Adrenal gland (tissue), 12 donors: Measurements from ENCODE around the gene SYT13. TPM values are rescaled to one million over a fixed set of nuclear protein-coding genes. Genes with fewer than 3 reads are reported as not detected.
A peak's percentile ranks its signal among the peaks of the same experiment; 100 is the strongest.
"Not testable (repeated sequence)": the region's sequence is repeated elsewhere in the genome, so short reads cannot be mapped to it uniquely, and the experiment has no call there.

ENCODE experiments used
- DNase-seq, 7 donors: peaks; one replicate each; pipeline ENCODE4 v3.0.0-alpha.2; 2019 to 2020
- H3K27ac ChIP-seq, 5 donors: fragments of 200-600 bp; sonication (generic) in 4 of 5; 1 replicate in 3 of 5; 2 replicates in 2 of 5; pipeline versions ENCODE4 v1.5.1 to v1.8.0; 2016 to 2020; ENCODE audit warnings: mild to moderate bottlenecking in 1 of 5
- H3K27me3 ChIP-seq: fragments of 200-600 bp; 2 replicates; pipeline ENCODE4 v1.8.0; 2021
- H3K36me3 ChIP-seq, 2 donors: fragments of 200-600 bp; replicated peaks in 1 of 2; 1 replicate in 1 of 2; 2 replicates in 1 of 2; pipeline versions ENCODE4 v1.5.1 to v1.8.0; 2018 to 2022
- H3K4me1 ChIP-seq, 2 donors: fragments of 200-600 bp; replicated peaks in 1 of 2; 1 replicate in 1 of 2; 2 replicates in 1 of 2; pipeline versions ENCODE4 v1.5.1 to v1.8.0; 2018 to 2021
- H3K4me3 ChIP-seq, 4 donors: fragments of 200-600 bp; sonication (generic) in 3 of 4; one replicate each; pipeline ENCODE4 v1.5.1; 2016 to 2018
- H3K9me3 ChIP-seq, 3 donors: fragments of 200-600 bp; sonication (generic) in 1 of 3; replicated peaks in 1 of 3; 1 replicate in 2 of 3; 2 replicates in 1 of 3; pipeline versions ENCODE4 v1.5.1 to v1.8.0; 2016 to 2021
- POLR2A ChIP-seq, 2 donors: fragments of 450-650 bp; IDR thresholded peaks; one replicate each; pipeline ENCODE4 v1.6.1; 2017; ENCODE audit warnings: antibody characterized with exemption in 2 of 2, mild to moderate bottlenecking in 2 of 2, moderate library complexity in 1 of 2
- WGBS, 4 donors: extraction: QIAGEN DNeasy Blood & Tissue Kit in 2 of 4; methylation state at CpG; one replicate each; pipeline versions ENCODE4 v1.1.5 to v1.1.7; 2013 to 2017; 5-methylcytosine and 5-hydroxymethylcytosine counted together
- intact Hi-C, 2 donors: fragments of 100-400 bp; cut with DNase I; formaldehyde crosslinking; loops; one replicate each; pipeline versions ENCODE4 v1.14.1 to v1.15.0; 2022 to 2023
- polyA plus RNA-seq, 3 donors: library from polyadenylated mRNA; stranded (reverse); fragments of 200-250 nt in 2 of 3; fragments of 350-450 nt in 1 of 3; fragmentation: Illumina TruSeq in 1 of 3; extraction: RNeasy Lipid Tissue Mini Kit (QIAGEN cat#74804) in 1 of 3; gene quantifications; one replicate each; pipeline ENCODE4 v1.2.3, GENCODE V29; 2013 to 2014
- total RNA-seq, 9 donors: library from RNA; depleted of rRNA in 4 of 9; stranded (reverse); fragments of >200 nt in 4 of 9; fragments of 120-200 nt in 1 of 9; fragmentation: NEBNext Ultra II Directional in 1 of 9; extraction: Animal tissue kit (Norgen Biotek cat#: 25700) in 1 of 9; gene quantifications; one replicate each; pipeline versions ENCODE4 v1.1.0 to v1.2.4, GENCODE V29; 2013 to 2023
- TF ChIP-seq, protein P1 (sequence below), 6 experiments: fragments of 450-650 bp in 4 of 6; fragments of 200-600 bp in 2 of 6; sonication (generic) in 1 of 6; IDR thresholded peaks; 1 replicate in 5 of 6; 2 replicates in 1 of 6; pipeline versions ENCODE4 v1.5.1 to v1.8.0; 2016 to 2021; ENCODE audit warnings: antibody characterized with exemption in 6 of 6, mild to moderate bottlenecking in 2 of 6, moderate library complexity in 1 of 6
- donor health status: healthy with polysubstance abuse.
- donor health status: Bipolar disorder and iron deficiency.
- donor health status: DM: yes; HTN: yes; CAD: no.
- donor health status: DM: no; HTN: no; CAD: no.
- donor health status: DM: no; HTN: no; CAD: no.
- donor health status: DM: yes; HTN: yes; CAD: no.

SYT13 gene
- total and polyA plus RNA-seq, 12 donors: 0.50 to 6.6 (median 2.7) TPM; not detected in 4

GRCh38 chr11:45296075-45296474 lies 9.9 kb upstream of the SYT13 start:
- Histone ChIP-seq H3K4me1 (no peaks in the 10 kb centered on the region), H3K4me3 (no peak overlapping the region), H3K27ac (no peak overlapping the region), H3K27me3 (peaks cover 4% of the 10 kb centered on the region), H3K9me3 (no peaks in the 10 kb centered on the region), H3K36me3 (no peaks in the 10 kb centered on the region)
- DNase-seq: no peak
- WGBS, 4 donors: 55 to 86% (median 69%) methylated on average over 3 of the region's 3 CpGs
- TF ChIP-seq POLR2A (IDR thresholded peaks at IDR 0.05): no peak
- TF ChIP-seq, protein P1, sequence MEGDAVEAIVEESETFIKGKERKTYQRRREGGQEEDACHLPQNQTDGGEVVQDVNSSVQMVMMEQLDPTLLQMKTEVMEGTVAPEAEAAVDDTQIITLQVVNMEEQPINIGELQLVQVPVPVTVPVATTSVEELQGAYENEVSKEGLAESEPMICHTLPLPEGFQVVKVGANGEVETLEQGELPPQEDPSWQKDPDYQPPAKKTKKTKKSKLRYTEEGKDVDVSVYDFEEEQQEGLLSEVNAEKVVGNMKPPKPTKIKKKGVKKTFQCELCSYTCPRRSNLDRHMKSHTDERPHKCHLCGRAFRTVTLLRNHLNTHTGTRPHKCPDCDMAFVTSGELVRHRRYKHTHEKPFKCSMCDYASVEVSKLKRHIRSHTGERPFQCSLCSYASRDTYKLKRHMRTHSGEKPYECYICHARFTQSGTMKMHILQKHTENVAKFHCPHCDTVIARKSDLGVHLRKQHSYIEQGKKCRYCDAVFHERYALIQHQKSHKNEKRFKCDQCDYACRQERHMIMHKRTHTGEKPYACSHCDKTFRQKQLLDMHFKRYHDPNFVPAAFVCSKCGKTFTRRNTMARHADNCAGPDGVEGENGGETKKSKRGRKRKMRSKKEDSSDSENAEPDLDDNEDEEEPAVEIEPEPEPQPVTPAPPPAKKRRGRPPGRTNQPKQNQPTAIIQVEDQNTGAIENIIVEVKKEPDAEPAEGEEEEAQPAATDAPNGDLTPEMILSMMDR (IDR thresholded peaks at IDR 0.05): no peak
- intact Hi-C loops: loop anchor here in 1 of 2 donors (5.0 kb wide), 1 partner anchor 364 kb away; no protein-coding TSS in a partner anchor

- WGBS, 4 donors: 55 to 81% (median 69%) methylated on average over 2 to 4 of the region's 4 CpGs
- no peak overlapping the region for H3K27ac ChIP-seq
- no peak for TF ChIP-seq POLR2A (IDR thresholded peaks at IDR 0.05)
- TF ChIP-seq, protein P1 (IDR thresholded peaks at IDR 0.05): no peak
- intact Hi-C loops: loop anchor here in 1 of 2 donors (2.0 to 5.0 kb wide), 2 partner anchors 42 to 184 kb away; no protein-coding TSS in a partner anchor
- no peak overlapping the region for H3K4me3 ChIP-seq
- no peaks in the 10 kb centered on the region for H3K9me3 ChIP-seq
- peaks cover 4% of the 10 kb centered on the region for H3K27me3 ChIP-seq
- no peaks in the 10 kb centered on the region for H3K36me3 ChIP-seq
- DNase-seq: no peak
- H3K4me1 ChIP-seq: no peaks in the 10 kb centered on the region
These were observed 8.4 kb upstream of the SYT13 start for GRCh38 chr11:45294499-45294898.

DNA sequence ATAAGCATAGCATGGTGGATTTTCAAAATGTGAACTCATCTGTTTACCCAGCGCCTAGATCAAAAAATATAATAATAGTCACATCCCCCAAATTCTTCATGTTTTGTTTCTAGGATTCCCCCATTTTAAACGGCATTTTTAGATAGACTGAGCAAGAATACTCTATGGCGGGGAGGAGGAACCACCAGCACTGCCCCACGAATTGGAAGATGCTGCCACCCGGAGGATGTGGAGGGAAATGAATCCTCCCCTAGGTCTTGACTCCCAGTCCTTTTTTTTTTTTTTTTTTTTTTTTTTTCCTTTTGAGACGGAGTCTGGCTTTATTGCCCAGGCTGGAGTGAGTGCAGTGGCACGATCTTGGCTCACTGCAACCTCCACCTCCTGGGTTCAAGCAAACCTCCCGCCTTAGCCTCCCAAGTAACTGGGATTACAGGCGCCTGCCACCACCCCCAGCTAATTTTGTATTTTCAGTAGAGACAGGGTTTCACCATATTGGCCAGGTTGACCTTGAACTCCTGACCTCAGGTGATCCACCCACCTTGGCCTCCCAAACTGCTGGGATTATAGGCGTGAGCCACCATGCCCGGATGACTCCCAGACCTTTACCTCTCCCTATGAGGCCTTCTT lies 7.5 kb upstream of the SYT13 start:
- not testable (repeated sequence) for H3K4me3 ChIP-seq, H3K27ac ChIP-seq, H3K27me3 ChIP-seq, H3K36me3 ChIP-seq, H3K9me3 ChIP-seq, H3K4me1 ChIP-seq
- DNase-seq: peak; percentile 77 to 92 (median 84)
- WGBS, 4 donors: 18 to 29% (median 28%) methylated on average over 7 to 11 of the region's 11 CpGs
- TF ChIP-seq, protein P1 (IDR thresholded peaks at IDR 0.05): peak; percentile 39 to 71 (median 58)
- intact Hi-C loops: loop anchor here in 1 of 2 donors (2.0 to 5.0 kb wide), 2 partner anchors 41 to 183 kb away; no protein-coding TSS in a partner anchor

DNA sequence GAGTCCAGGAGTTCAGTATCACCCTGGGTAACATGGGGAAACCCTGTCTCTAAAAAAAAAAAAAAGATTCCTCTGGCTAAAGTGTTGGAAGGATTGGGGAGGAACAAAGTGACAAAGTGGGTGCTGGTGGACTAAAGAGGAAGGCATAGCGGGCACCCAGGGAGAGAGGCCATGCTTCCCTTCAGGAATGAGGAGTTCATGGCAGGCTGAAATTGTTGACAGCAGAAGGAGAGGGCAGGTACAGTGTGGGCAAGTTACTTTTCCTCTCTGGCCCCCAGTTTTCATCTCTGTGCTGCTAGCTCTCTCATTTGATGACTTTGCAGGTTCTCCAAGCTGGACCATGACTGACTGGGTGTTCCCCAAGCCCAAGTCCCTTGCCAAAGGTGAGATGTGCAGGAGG lies 4.4 kb upstream of the SYT13 start:
- Histone ChIP-seq H3K4me1 (peaks cover 0 to 4% of the 10 kb centered on the region in 2 donors), H3K36me3 (no peaks in the 10 kb centered on the region), H3K27ac (no peak overlapping the region), H3K4me3 (no peak overlapping the region), H3K9me3 (no peaks in the 10 kb centered on the region), H3K27me3 (peaks cover 29% of the 10 kb centered on the region)
- intact Hi-C loops: loop anchor here in 1 of 2 donors (5.0 kb wide), 1 partner anchor 38 kb away; no protein-coding TSS in a partner anchor
- no peak for DNase-seq
- TF ChIP-seq, protein P1 (IDR thresholded peaks at IDR 0.05): no peak
- no peak for TF ChIP-seq POLR2A (IDR thresholded peaks at IDR 0.05)
- 89 to 100% (median 100%) methylated on average over 1 of the region's 1 CpG for WGBS, 4 donors
